HG02678 (cell line): ENCODE measurements around the gene OR13A1.
"Not testable (repeated sequence)": the region's sequence is repeated elsewhere in the genome, so short reads cannot be mapped to it uniquely, and the experiment has no call there.

ENCODE experiments used
- ATAC-seq: cut with Tn5 transposase; IDR thresholded peaks from one replicate; pipeline ENCODE4 v1.9.1; 2021; ENCODE audit warnings: mild to moderate bottlenecking, moderate library complexity; ENCODE audit not compliant: unreplicated experiment

Gene OR13A1, protein sequence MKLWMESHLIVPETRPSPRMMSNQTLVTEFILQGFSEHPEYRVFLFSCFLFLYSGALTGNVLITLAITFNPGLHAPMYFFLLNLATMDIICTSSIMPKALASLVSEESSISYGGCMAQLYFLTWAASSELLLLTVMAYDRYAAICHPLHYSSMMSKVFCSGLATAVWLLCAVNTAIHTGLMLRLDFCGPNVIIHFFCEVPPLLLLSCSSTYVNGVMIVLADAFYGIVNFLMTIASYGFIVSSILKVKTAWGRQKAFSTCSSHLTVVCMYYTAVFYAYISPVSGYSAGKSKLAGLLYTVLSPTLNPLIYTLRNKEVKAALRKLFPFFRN

DNA sequence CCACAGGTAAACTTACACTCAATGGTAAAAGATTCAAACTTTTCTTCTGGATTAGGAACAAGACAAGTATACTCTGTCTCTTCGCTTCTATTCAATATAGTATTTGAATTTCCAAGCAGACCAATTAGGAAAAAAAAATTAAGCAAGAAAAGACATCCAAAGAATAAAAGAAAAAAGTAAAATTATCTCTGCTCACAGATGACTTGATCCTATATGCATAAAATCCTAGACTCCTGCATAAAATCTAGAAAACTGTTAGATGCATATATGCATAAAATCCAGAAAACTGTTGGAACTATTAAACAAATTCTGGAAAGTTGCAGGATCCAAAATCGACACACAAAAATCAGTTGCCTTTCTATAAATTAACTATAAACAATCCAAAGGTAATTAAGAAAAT, at the start of gene OR13A1:
Gene OR13A1 (minus strand): TSS at position 101 of the 400 bp plus-strand sequence. CDS start 11,186 bp downstream, outside the sequence.
- ATAC-seq, result no peak

DNA sequence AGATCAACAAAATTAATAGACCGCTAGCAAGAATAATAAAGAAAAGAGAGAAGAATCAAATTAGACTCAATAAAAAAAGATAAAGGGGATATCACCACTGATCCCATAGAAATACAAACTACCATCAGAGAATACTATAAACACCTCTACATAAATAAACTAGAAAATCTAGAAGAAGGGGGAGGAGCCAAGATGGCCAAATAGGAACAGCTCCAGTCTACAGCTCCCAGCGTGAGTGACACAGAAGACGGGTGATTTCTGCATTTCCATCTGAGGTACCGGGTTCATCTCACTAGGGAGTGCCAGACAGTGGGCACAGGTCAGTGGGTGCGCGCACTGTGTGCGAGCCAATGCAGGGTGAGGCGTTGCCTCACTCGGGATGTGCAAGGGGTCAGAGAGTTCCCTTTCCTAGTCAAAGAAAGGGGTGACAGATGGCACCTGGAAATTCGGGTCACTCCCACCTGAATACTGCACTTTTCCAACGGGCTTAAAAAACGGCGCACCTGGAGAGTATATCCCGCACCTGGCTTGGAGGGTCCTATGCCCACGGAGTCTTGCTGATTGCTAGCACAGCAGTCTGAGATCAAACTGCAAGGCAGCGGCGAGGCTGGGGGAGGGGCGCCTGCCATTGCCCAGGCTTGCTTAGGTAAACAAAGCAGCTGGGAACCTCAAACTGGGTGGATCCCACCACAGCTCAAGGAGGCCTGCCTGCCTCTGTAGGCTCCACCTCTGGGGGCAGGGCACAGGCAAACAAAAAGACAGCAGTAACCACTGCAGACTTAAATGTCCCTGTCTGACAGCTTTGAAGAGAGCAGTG, 46.8 kb upstream of the OR13A1 start:
- ATAC-seq, result not testable (repeated sequence)

DNA sequence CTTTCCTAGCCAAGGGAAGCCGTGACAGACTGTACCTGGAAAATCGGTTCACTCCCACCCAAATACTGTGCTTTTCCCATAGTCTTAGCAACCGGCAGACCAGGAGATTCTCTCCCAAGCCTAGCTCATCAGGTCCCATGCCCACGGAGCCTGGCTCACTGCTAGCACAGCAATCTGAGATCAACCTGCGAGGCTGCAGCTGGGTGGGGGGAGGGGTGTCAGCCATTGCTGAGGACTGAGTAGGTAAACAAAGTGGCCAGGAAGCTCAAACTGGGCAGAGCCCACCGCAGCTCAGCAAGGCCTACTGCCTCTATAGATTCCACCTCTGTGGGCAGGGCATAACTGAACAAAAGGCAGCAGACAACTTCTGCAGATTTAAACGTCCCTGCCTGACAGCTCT, 43.6 kb upstream of the OR13A1 start:
- not testable (repeated sequence) for ATAC-seq

DNA sequence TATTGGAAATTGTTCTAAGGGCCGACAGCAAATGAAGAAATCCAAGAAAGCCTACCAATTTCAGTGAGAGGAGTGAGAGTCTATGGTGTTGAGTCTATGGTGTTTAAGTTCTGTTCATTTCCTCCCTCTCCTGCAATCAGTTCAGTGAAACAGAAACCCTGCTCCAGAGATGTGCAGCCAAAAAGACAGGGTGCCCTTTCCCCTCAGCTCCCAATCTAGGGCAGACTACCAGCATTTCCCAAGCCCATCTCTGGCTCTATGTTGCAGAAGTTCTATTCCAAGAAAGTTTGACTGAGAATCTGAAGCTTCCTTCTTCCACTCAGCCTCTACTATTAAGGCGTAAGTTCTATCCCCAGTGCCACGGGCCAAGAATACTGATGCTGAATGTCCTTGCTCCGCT, 40.1 kb upstream of the OR13A1 start:
- no peak for ATAC-seq

DNA sequence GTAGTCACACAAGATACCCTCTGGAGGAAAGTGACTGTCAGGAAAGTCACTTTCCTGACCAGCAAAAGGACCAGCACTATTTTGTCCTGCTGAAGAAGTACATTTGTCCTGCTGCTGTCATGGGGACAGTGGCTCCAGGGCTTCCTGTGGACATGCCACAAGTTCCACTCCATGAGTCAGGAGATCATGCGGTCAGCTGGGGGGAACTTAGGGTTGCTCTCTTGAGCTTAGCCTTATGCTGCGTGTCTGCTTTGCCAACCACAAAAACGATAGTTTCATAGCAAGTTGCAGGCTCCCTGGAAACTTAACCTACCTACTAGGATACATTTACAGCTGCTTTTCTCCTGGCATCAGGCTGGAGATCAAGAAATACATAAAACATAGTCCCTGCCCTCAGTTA, 38.9 kb upstream of the OR13A1 start:
- ATAC-seq, result no peak

DNA sequence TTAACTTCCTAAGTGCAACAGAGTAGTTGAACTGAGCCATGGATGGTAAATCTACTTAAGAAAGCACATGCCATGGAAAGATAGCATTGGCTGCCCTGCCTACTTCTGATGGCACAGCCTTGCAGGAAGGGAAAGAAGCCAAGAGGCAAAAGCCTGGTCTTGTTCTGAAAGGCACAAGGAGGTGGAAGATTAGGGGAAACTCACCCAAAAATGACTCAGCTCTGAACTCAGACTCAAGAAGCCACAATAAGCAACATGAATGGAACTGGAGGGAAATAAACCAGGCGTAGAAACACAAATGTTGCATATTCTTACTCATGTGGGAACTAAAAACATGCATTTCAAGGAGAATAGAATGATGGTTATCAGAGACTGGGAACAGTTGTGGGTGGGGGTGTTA, 37.8 kb upstream of the OR13A1 start:
- peak; percentile 62 for ATAC-seq

DNA sequence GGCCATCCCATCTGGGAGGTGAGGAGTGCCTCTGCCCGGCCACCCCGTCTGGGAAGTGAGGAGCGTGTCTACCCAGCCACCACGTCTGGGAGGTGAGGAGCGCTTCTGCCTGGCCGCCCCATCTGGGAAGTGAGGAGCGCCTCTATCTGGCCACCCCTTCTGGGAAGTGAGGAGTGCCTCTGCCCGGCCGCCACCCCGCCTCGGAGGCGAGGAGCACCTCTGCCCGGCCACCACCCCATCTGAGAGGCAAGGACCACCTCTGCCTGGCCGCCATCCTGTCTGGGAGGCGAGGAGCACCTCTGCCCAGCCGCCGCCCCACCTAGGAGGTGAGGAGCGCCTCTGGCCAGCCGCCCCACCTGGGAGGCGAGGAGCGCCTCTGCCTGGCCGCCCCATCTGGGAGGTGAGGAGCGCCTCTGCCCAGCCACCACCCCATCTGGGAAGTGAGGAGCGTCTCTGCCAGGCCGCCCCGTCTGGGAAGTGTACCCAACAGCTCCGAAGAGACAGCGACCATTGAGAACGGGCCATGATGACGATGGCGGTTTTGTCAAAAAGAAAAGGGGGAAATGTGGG, 32.9 kb upstream of the OR13A1 start:
- ATAC-seq, result not testable (repeated sequence)

DNA sequence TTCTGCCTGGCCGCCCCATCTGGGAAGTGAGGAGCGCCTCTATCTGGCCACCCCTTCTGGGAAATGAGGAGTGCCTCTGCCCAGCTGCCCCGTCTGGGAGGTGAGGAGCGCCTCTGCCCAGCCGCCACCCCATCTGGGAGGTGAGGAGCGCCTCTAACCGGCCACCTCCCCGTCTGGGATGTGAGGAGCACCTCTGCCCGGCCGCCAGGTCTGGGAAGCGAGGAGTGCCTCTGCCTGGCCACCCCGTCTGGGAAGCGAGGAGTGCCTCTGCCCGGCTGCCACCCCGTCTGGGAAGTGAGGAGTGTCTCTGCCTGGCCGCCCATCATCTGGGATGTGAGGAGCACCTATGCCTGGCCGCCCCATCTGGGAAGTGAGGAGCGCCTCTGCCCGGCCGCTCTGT, 32.1 kb upstream of the OR13A1 start:
- not testable (repeated sequence) for ATAC-seq

DNA sequence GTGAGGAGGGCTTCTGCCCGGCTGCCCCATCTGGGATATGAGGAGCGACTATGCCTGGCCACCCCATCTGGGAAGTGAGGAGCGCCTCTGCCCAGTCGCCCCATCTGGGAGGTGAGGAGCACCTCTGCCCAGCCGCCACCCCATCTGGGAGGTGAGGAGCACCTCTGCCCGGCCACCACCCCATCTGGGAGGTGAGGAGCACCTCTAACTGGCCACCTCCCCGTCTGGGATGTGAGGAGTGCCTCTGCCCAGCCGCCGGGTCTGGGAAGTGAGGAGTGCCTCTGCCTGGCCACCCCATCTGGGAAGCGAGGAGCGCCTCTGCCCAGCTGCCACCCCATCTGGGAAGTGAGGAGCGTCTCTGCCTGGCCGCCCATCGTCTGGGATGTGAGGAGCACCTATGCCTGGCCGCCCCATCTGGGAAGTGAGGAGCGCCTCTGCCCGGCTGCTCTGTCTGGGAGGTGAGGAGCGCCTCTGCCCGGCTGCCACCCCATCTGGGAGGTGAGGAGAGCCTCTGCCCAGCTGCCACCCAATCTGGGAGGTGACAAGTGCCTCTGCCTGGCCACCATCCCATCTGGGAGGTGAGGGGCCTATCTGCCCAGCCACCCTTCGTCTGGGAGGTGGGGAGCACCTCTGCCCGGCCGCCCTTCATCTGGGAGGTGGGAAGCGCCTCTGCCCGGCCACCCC, 31.4 kb upstream of the OR13A1 start:
- ATAC-seq, result not testable (repeated sequence)

DNA sequence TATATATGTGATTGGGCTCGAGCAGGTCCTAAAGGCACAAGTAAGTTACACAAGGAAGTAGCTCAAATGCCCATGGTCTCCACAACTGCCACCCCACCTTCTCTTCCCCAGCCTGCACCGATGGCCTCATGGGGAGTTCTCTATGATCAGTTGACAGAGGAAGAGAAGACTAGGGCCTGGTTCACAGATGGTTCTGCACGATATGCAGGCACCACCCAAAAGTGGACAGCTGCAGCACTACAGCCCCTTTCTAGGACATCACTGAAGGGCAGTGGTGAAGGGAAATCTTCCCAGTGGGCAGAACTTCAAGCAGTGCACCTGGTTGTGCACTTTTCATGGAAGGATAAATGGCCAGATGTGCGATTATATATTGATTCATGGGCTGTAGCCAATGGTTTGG, 25.0 kb upstream of the OR13A1 start:
- ATAC-seq, result not testable (repeated sequence)

DNA sequence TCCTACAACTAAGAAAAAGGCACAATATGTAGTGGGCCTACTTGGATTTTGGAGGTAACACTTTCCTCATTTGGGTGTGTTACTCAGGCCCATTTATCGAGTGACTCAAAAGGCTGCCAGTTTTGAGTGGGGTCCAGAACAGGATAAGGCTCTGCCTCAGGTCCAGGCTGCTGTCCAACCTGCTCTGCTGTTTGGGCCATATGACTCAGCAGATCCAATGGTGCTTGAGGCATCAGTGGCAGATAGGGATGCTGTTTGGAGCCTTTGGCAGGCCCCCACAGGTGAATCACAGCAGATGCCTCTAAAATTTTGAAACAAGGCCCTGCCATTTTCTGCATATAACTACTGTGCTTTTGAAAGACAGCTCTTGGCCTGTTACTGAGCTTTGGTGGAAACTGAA, 24.5 kb upstream of the OR13A1 start:
- ATAC-seq, result no peak

DNA sequence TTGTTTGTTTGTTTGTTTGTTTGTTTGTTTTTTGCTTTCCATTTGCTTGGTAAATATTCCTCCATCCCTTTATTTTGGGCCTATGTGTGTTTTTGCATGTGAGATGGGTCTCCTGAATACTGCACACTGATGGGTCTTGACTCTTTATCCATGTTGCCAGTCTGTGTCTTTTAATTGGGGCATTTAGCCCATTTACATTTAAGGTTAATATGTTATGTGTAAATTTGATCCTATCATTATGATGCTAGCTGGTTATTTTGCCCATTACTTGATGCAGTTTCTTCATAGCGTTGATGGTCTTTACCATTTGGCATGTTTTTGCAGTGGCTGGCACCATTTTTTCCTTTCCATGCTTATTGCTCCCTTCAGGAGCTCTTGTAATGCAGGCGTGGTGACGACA, 16.4 kb upstream of the OR13A1 start:
- ATAC-seq, result not testable (repeated sequence)

DNA sequence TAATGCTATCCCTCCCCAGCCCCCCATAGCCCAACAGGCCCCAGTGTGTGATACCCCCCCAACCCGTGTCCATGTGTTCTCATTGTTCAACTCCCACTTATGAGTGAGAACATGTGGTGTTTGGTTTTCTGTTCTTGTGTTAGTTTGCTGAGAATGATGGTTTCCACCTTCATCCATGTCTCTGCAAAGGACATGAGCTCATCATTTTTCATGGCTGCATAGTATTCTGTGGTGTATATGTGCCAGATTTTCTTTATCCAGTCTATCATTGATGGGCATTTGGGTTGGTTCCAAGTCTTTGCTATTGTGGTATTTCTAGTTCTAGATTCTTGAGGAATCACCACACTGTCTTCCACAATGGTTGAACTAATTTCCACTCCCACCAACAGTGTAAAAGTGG, 11.5 kb upstream of the OR13A1 start:
- ATAC-seq, result not testable (repeated sequence)

DNA sequence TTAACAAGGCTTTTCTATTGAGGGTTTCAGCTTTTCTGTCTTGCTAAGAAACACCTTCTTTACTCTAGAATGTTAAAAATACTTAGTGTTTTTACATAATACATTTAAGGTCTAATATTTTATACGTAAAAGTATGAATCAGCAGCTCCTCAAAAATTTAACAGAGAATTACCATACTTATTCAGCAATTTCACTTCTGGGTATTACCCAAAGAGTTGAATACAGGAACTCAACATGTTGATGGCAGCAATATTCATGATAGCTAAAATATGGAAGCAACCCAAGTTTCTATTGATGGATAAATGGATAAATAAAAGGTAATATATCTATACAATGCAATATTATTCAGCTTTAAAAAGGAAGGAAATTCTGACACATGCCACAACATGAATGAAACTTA, 9.7 kb upstream of the OR13A1 start:
- ATAC-seq, result no peak

DNA sequence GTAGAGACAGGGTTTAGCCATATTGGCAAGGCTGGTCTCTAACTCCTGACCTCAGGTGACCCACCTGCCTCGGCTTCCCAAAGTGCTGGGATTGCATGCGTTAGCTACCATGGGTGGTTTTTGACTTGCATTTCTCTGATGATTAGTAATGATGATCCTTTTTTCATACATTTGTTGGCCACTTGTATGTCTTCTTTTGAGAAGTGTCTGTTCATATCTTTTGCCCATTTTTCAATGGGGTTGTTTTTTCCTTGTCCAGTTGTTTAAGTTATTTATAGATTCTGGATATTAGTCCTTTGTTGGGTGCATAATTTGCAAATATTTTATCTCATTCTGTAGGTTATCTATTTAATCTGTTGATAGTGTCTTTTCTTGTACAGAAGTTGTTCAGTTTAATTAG, 4.3 kb upstream of the OR13A1 start:
- no peak for ATAC-seq

DNA sequence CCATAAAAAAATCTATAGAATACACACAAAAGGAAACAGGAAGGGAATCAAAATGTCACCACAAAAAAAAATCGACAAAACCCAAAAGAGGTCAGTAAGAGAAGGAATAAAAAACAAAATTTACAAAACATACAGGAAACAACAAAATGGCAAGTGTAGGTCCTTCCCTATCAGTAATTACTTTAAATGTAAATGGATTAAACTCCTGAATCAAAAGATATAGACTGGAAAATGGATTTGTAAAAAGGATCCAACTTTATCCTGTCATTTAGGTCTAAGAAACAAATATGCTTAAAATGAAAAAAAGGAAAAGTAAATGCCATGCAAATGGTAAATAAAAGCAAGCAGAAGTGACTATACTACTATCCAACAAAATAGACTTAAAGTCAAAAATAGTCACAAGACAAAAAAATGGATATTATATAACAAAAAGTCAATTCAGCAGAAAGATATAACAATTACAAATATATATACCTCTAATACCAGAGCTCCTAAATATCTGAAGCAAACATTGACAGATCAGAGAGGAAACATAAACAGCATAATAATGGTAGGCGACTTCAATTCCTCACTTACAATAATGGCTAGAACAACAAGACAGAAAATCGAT, 2.0 kb downstream of the OR13A1 start:
- no peak for ATAC-seq

DNA sequence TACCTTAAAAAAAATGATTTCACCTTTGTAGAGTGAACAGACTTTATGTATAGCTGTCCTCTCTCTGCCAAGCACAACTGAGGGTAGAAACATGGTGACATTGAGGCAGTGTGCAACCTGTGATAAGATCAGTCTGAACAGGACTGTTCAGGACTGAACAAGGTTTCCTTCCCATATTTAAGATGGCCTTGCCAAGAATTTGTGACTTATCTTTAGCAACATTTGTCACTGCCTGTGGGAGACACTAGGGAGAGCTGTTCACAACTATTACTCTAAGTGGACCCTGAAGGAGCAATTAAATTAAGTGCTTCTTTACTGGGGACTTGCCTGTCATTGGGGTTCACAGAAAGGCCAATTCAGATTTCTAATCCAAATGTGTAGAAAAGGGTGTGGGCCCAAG, 6.7 kb downstream of the OR13A1 start:
- no peak for ATAC-seq

DNA sequence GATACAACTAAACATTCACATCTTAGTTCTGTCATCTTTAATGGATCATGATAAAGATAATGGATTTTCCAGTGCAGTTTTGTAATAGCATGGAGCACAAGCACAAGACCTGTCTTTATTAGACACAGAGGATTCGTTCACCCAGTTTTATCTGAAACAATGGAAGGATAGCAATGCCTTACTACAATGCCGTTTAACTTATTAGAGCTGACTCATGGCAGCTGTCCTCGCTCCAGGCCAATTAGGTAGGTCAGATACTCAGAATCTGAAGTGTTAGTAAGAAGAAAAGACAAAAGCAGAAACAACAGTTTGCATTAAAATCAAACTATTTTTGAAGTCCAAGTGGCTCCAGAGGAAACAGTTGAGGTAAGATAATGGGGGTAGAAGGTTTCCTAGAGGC, 12.8 kb downstream of the OR13A1 start:
- no peak for ATAC-seq

DNA sequence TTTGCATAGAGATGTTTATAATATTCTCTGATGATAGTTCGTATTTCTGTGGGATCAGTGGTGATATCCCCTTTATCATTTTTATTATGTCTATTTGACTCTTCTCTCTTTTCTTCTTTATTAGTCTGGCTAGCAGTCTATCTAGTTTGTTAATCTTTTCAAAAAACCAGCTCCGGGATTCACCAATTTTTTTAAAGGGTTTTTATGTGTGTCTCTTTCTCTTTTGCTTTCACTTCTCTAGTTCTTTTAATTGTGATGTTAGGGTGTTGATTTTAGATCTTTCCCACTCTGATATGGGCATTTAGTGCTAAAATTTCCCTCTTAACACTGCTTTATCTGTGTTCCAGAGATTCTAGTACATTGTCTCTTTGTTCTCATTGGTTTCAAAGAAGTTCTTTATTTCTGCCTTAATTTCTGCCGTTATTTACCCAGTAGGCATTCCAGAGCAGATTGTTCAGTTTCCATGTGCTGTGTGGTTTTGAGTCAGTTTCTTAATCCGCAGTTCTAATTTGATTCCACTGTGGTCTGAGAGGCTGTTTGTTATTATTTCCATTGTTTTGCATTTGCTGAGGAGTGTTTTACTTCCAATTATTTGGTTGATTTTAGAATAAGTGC, 17.0 kb downstream of the OR13A1 start:
- ATAC-seq, result not testable (repeated sequence)

DNA sequence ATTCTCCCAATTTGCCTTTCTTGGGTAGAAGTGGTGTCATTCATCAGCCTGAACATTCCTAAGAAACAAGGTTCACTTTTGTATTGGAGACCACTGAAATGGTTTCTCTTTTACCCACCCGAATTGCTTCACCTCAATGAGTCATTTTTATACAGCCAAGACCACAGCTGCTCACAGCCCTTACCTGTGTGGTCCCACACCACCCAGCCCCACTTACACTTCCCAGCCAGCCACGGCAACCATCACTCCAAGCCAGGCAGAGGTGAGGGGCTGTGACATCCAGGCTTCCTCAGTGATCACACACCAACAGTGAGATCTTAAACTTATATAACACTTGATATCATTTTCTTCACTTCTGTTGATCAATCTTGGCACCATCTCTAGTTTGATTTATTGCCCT, 20.7 kb downstream of the OR13A1 start:
- no peak for ATAC-seq
